ENCODE measurements around the gene RBAK.
"Not testable (repeated sequence)": the region's sequence is repeated elsewhere in the genome, so short reads cannot be mapped to it uniquely, and the experiment has no call there.

Gene RBAK

DNA sequence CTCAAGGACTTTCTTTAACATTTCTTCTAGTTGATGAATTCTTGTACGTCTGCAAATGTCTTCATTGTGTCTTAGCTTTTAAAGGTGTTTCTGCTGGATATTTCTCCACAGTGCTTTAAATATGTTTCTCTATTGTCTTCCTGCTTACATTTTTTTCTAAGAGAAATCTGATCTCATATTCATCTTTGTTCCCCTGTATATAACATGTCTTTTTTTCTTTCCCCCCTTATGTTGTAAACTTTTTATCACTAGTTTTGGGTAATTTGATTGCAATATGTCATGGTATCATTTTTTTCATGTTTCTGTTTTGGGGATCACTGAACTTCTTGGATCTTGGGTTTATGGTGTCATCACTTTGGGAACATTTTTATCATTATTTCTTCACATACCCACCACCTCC, 7.5 kb downstream of the RBAK start:
- DNase-seq: no peak

DNA sequence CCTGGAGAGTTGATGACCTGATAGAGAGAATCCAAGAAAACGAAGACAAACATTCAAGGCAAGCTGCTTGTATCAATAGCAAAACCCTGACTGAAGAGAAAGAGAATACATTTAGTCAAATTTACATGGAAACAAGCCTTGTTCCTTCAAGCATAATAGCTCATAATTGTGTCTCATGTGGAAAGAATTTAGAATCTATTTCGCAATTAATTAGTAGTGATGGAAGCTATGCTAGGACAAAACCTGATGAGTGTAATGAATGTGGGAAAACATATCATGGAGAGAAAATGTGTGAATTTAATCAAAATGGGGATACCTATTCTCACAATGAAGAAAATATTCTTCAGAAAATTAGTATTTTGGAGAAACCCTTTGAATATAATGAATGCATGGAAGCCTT, 18.0 kb downstream of the RBAK start:
- DNase-seq: no peak

DNA sequence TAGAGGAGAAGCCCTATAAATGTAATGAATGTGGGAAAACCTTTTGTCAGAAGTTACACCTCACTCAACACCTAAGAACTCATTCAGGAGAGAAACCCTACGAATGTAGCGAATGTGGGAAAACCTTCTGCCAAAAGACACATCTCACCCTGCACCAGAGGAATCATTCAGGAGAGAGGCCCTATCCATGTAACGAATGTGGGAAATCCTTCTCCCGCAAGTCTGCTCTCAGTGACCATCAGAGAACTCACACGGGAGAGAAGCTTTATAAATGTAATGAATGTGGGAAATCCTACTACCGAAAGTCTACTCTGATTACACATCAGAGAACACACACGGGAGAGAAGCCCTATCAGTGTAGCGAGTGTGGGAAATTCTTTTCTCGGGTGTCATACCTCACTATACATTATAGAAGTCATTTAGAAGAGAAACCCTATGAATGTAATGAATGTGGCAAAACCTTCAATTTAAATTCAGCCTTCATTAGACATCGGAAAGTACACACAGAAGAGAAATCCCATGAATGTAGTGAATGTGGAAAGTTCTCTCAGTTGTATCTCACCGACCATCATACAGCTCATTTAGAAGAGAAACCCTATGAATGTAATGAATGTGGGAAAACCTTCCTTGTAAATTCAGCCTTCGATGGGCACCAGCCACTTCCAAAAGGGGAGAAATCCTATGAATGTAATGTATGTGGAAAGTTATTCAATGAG, 18.9 kb downstream of the RBAK start:
- no peak for DNase-seq

DNA sequence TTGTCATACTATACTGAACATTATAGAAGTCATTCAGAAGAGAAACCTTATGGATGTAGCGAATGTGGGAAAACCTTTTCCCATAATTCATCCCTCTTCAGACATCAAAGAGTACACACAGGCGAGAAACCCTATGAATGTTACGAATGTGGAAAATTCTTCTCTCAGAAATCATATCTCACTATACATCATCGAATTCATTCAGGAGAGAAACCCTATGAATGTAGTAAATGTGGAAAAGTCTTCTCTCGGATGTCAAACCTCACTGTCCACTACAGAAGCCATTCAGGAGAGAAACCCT, 19.4 kb downstream of the RBAK start:
- DNase-seq: no peak

DNA sequence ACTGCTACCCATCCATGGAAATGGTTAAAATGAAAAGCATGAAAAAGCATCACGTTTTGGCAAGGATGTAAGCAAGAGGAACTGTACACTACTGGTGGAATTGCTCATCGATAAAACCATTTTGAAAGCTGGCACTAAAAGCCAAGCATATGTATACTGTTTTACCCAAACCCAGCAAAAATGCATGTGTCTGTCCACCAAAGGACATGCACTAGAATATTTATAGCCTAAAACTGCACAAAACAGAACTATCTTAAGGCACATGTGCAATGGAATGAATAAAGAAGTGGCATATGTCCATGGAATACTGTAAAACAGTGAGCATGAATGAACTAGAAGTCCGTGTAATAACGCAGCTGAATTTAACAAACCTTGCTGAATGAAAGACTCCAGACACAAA, 22.9 kb downstream of the RBAK start:
- DNase-seq: no peak

DNA sequence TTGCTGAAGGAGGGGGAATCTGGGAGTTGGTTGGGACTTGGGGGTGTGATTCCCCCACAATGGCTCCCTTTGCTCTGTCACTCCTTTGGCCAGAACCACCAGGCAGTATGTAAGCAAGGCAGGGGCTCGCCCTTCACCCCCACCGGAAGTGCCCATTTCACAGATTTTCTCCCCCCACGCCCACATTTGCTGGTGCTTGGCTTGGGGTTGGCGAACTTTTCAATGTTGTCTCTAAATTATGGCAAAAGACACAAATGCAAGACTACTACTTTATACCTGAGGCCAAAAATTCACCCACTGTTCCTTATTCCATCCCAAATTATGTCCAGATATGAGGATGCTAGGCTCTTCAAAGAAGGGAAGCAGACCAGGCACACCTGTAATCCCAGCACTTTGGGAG, 24.5 kb downstream of the RBAK start:
- no peak for DNase-seq

DNA sequence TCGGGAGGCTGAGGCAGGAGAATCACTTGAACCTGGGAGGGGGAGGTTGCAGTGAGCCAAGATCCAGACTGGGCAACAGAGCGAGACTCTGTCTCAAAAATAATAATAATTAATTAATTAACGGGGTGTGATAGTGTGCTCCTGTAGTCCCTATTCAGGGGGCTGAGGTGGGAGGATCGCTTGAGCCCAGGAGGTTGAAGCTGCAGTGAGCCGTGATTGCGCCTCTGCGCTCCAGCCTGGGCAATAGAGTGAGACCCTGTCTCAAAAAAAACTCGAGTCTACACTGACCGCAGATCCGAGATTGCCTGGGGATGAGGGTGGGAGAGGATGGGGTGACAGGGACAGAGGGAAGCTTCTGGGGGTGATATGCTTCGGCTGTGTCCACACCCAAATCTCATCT, 29.5 kb downstream of the RBAK start:
- not testable (repeated sequence) for DNase-seq

GRCh38 chr7:5077740-5078139, 32.1 kb downstream of the RBAK start:
- no peak for DNase-seq

DNA sequence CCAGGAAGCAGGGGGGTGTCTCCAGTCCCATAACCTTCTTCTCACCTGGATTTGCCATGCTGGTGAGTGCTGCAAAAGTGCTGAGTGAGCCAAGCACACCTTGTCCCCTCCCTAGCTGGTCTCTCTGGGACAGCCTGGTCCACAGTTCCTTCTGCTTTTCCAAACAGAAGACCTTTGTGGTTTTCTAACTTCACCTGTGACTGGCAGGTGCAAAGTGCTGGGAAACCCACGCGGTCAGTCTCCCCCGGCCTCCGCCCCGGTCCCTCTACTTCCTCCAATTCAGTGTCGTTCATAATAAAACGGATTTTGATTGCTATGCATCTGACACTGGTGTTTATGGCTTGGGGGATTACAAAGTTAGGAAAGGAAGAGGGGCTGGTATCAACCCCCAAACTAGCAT, 37.1 kb downstream of the RBAK start:
- no peak for DNase-seq

DNA sequence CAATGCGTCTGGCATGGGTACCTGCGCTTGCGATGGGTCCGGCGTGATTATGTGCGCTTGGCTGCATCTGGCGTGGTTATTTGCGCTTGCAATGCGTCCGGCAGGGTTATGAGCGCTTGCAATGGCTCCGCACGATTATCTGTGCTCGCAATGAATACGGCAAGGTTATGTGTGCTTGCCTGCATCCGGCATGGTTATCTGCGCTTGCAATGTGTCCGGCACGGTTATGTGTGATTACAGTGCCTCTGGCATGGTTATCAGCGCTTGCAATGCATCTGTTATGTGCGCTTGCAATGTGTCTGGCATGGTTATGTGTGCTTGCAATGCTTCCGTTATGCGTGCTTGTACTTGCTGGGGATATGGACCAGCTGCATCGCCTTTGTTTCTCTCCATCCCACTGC, 37.7 kb downstream of the RBAK start:
- no peak for DNase-seq

GRCh38 chr7:5086256-5086655, 40.6 kb downstream of the RBAK start:
- DNase-seq: no peak

DNA sequence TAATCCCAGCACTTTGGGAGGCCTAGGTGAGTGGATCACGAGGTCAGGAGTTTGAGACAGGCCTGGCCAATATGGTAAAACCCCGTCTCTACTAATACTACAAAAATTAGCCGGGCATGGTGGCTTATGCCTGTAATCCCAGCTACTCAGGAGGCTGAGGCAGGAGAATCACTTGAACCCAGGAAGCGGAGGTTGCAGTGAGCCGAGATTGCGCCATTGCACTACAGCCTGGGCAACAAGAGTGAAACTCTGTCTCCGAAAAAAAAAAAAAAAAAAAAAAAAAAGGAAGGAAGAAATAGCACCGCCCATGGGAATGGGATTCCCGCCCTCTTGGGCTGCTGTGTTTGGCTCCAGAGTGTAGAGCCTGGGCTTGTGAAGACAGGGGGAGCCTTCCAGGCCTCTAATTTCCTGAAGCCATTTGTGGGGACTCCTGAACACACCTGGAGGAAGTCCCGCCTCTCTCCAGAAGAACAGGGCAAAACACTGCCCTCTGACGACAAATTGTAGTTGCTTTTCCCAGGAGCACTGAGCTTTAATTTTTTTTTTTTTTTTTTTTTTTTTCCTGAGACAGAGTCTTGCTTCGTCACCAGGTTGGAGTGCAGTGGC, 42.7 kb downstream of the RBAK start:
- not testable (repeated sequence) for DNase-seq

- no peak for DNase-seq
These were observed 43.2 kb downstream of the RBAK start for GRCh38 chr7:5088906-5089305.

DNA sequence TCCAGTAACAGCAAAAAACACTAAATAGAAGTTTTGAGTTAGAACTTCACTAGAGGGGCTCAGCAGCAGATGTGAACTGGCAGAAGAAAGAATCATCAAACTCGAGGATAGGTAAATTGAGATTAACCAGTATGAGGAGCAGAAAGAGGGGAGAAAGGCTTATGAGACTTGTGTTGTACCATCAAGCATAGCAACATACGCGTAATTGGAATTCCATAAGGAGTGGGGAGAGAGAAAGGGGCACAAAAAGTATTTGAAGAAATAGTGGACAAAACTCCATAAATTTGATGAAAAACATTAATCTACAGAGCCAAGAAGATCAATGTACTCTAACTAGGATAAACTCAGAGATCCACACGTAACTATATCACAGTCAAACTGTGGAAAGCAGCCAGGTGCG, 48.3 kb downstream of the RBAK start:
- DNase-seq: no peak

GRCh38 chr7:5094641-5095040, 49.0 kb downstream of the RBAK start:
- no peak for DNase-seq

DNA sequence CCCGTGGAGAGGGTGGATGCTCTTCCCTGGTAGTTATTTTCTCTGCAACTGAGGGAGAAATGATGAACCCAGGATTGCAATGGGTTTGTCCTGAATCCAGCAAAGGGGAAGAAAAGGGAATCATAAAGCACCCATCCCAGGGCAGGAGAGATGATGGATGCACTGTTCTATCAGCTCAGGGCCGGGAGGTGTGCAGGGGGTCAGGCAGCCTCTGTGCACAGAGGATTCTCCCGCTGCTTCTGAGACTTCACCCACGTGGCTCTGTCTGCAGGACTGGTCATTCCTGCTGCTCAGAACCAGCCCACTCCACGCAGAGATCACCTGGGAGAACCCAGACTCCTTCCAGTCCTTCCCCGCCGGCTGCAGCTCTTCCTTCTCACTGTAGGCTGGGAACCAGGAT, 70.7 kb downstream of the RBAK start:
- DNase-seq: no peak

GRCh38 chr7:5117095-5117970, 71.7 kb downstream of the RBAK start:
- no peak for DNase-seq
